HUES64 (cell line): ENCODE results near the gene DNAH8.
"Not testable (repeated sequence)": the region's sequence is repeated elsewhere in the genome, so short reads cannot be mapped to it uniquely, and the experiment has no call there.

Source experiments
- H3K27ac ChIP-seq: 2 replicates; pipeline ENCODE4 v1.7.0; 2013; ENCODE audit warnings: low read depth, low read length, inconsistent platforms
- H3K27me3 ChIP-seq: 2 replicates; pipeline ENCODE4 v1.6.1; 2013; ENCODE audit warnings: mild to moderate bottlenecking, low read length; ENCODE audit not compliant: insufficient read depth
- H3K36me3 ChIP-seq: 2 replicates; pipeline ENCODE4 v1.6.1; 2013; ENCODE audit warnings: mild to moderate bottlenecking, low read length; ENCODE audit not compliant: insufficient read depth
- H3K4me1 ChIP-seq: 2 replicates; pipeline ENCODE4 v1.6.1; 2013; ENCODE audit warnings: mild to moderate bottlenecking, low read length, moderate library complexity; ENCODE audit not compliant: insufficient read depth
- H3K4me3 ChIP-seq: 2 replicates; pipeline ENCODE4 v1.5.1; 2013; ENCODE audit warnings: mild to moderate bottlenecking, low read length, moderate library complexity
- H3K9ac ChIP-seq: 2 replicates; pipeline ENCODE4 v1.6.1; 2013; ENCODE audit warnings: mild to moderate bottlenecking, low read depth, low read length
- H3K9me3 ChIP-seq: 2 replicates; pipeline ENCODE4 v1.6.1; 2013; ENCODE audit warnings: low read depth, low read length; ENCODE audit not compliant: insufficient read depth
- WGBS: fragments of 150-250, 120-280 bp; methylation state at CpG from one replicate; pipeline ENCODE4 v1.1.7; 2013; ENCODE audit warnings: missing lambda C conversion rate; 5-methylcytosine and 5-hydroxymethylcytosine counted together

Gene DNAH8

GRCh38 chr6:38782616-38783015 is 67.5 kb downstream of the DNAH8 start:
- no peak overlapping the region for H3K4me3 ChIP-seq
- H3K36me3 ChIP-seq = no peaks in the 10 kb centered on the region
- 90% methylated on average over 2 of the region's 2 CpGs for WGBS
- H3K9me3 ChIP-seq = no peaks in the 10 kb centered on the region
- H3K27ac ChIP-seq = no peak overlapping the region
- no peak overlapping the region for H3K9ac ChIP-seq
- H3K4me1 ChIP-seq = peaks cover 13% of the 10 kb centered on the region
- H3K27me3 ChIP-seq = no peaks in the 10 kb centered on the region

- peaks cover 13% of the 10 kb centered on the region for H3K4me1 ChIP-seq
- H3K9ac ChIP-seq = no peak overlapping the region
- no peaks in the 10 kb centered on the region for H3K27me3 ChIP-seq
- H3K27ac ChIP-seq = no peak overlapping the region
- no peak overlapping the region for H3K4me3 ChIP-seq
- no peaks in the 10 kb centered on the region for H3K9me3 ChIP-seq
- WGBS = 52% methylated on average over 11 of the region's 11 CpGs
- no peaks in the 10 kb centered on the region for H3K36me3 ChIP-seq
Measured at GRCh38 chr6:38783443-38784228, 68.5 kb downstream of the DNAH8 start.

- H3K4me1 ChIP-seq = peaks cover 13% of the 10 kb centered on the region
- WGBS = 59% methylated on average over 1 of the region's 2 CpGs
- H3K27ac ChIP-seq = no peak overlapping the region
- H3K9me3 ChIP-seq = no peaks in the 10 kb centered on the region
- no peak overlapping the region for H3K9ac ChIP-seq
- no peaks in the 10 kb centered on the region for H3K27me3 ChIP-seq
- H3K4me3 ChIP-seq = no peak overlapping the region
- no peaks in the 10 kb centered on the region for H3K36me3 ChIP-seq
Measured at GRCh38 chr6:38784506-38785235, 69.6 kb downstream of the DNAH8 start.

- no peak overlapping the region for H3K4me3 ChIP-seq
- no peaks in the 10 kb centered on the region for H3K27me3 ChIP-seq
- H3K27ac ChIP-seq = no peak overlapping the region
- 96% methylated on average over 5 of the region's 5 CpGs for WGBS
- H3K4me1 ChIP-seq = peaks cover 13% of the 10 kb centered on the region
- H3K36me3 ChIP-seq = no peaks in the 10 kb centered on the region
- no peaks in the 10 kb centered on the region for H3K9me3 ChIP-seq
- no peak overlapping the region for H3K9ac ChIP-seq
Measured at GRCh38 chr6:38786486-38786885, 71.4 kb downstream of the DNAH8 start.

GRCh38 chr6:38789256-38789655 is 74.1 kb downstream of the DNAH8 start:
- H3K9ac ChIP-seq = no peak overlapping the region
- 64% methylated on average over 1 of the region's 2 CpGs for WGBS

GRCh38 chr6:38792356-38792755 is 77.2 kb downstream of the DNAH8 start:
- 94% methylated on average over 2 of the region's 2 CpGs for WGBS
- H3K9me3 ChIP-seq = no peaks in the 10 kb centered on the region
- H3K9ac ChIP-seq = no peak overlapping the region
- no peak overlapping the region for H3K27ac ChIP-seq
- H3K4me3 ChIP-seq = no peak overlapping the region
- H3K27me3 ChIP-seq = no peaks in the 10 kb centered on the region
- peaks cover 4% of the 10 kb centered on the region for H3K4me1 ChIP-seq
- no peaks in the 10 kb centered on the region for H3K36me3 ChIP-seq

More at GRCh38 chr6:38789256-38789655, 74.1 kb downstream of the DNAH8 start:
- Histone ChIP-seq H3K36me3 (no peaks in the 10 kb centered on the region), H3K4me3 (no peak overlapping the region), H3K27ac (no peak overlapping the region), H3K9me3 (no peaks in the 10 kb centered on the region), H3K27me3 (no peaks in the 10 kb centered on the region), H3K4me1 (peaks cover 9% of the 10 kb centered on the region; the same call in 1 of the 2 replicates)

GRCh38 chr6:38794682-38795081 is 79.6 kb downstream of the DNAH8 start:
- no peaks in the 10 kb centered on the region for H3K9me3 ChIP-seq
- no peaks in the 10 kb centered on the region for H3K36me3 ChIP-seq
- H3K4me1 ChIP-seq = peaks cover 6% of the 10 kb centered on the region
- H3K9ac ChIP-seq = no peak overlapping the region
- H3K4me3 ChIP-seq = no peak overlapping the region
- no peaks in the 10 kb centered on the region for H3K27me3 ChIP-seq
- no CpG with 5 or more reads among the region's 3 CpGs for WGBS
- H3K27ac ChIP-seq = no peak overlapping the region

GRCh38 chr6:38796006-38796405 is 80.9 kb downstream of the DNAH8 start:
- H3K27ac ChIP-seq = no peak overlapping the region
- WGBS = 87% methylated on average over 3 of the region's 3 CpGs
- H3K9me3 ChIP-seq = no peaks in the 10 kb centered on the region
- no peaks in the 10 kb centered on the region for H3K36me3 ChIP-seq
- H3K9ac ChIP-seq = no peak overlapping the region
- H3K27me3 ChIP-seq = no peaks in the 10 kb centered on the region
- H3K4me1 ChIP-seq = peaks cover 6% of the 10 kb centered on the region
- no peak overlapping the region for H3K4me3 ChIP-seq

GRCh38 chr6:38796437-38796836 is 81.3 kb downstream of the DNAH8 start:
- H3K9me3 ChIP-seq, H3K9ac ChIP-seq: not testable (repeated sequence)
- WGBS = 91% methylated on average over 9 of the region's 9 CpGs

GRCh38 chr6:38796850-38797249 is 81.7 kb downstream of the DNAH8 start:
- WGBS = 85% methylated on average over 6 of the region's 6 CpGs

More at GRCh38 chr6:38796437-38796836, 81.3 kb downstream of the DNAH8 start:
- H3K4me1 ChIP-seq, H3K27me3 ChIP-seq, H3K4me3 ChIP-seq, H3K36me3 ChIP-seq, H3K27ac ChIP-seq: not testable (repeated sequence)

GRCh38 chr6:38797391-38797790 is 82.3 kb downstream of the DNAH8 start:
- no peaks in the 10 kb centered on the region for H3K36me3 ChIP-seq
- WGBS = 78% methylated on average over 4 of the region's 4 CpGs

More at GRCh38 chr6:38796850-38797249, 81.7 kb downstream of the DNAH8 start:
- Histone ChIP-seq H3K36me3 (no peaks in the 10 kb centered on the region), H3K9ac (no peak overlapping the region), H3K9me3 (no peaks in the 10 kb centered on the region), H3K4me3 (no peak overlapping the region), H3K27ac (no peak overlapping the region), H3K4me1 (peaks cover 6% of the 10 kb centered on the region), H3K27me3 (no peaks in the 10 kb centered on the region)

More at GRCh38 chr6:38797391-38797790, 82.3 kb downstream of the DNAH8 start:
- H3K9me3 ChIP-seq = no peaks in the 10 kb centered on the region
- no peak overlapping the region for H3K27ac ChIP-seq
- H3K4me1 ChIP-seq = peaks cover 6% of the 10 kb centered on the region
- no peaks in the 10 kb centered on the region for H3K27me3 ChIP-seq
- no peak overlapping the region for H3K4me3 ChIP-seq
- no peak overlapping the region for H3K9ac ChIP-seq
